ENCODE data around the gene GRHL1.

DNA sequence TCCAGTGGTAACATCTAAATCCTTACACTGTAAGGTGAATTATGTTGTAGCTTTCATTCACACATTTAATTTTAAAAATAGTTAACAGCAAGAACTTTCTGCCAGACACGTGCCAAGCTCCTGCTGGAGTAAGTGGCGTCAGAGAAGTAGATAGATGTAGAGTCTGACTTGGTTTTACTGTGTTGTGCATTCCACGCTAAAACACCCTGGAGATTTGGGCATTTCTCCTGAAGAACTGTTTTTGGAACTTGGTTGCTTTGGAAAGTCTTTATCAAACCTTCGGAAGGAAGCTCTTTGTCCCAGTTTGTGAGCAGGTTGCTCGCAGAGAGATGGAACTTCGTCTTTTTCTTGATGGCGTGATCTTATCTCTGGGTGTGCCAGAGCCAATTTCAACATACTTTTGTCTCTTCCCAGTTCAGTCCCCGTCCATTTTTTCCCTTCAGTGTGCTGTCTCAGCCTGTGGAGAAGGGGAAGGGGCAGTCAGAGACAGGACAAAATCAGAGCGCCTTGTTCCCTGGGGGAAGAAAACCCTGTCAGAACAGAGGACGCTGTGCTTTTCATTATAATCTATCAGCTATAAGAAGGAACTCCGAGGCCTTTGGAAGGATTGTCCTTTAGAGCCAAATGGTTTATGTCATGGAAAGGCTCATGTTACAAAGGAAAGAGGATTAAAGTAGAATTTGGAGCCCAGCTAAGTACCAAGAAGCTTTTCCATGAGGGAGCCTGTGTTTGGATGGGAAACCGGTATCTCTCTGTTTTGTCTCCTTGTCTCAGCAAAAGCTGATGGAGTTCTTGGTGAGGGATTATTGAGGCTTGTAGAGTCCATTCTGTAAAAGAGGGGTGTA, 18.9 kb downstream of the GRHL1 start:
- TF ChIP-seq EZH2 (IDR thresholded peaks at IDR 0.05; ENCODE audit: insufficient read depth, poor library complexity, severe bottlenecking) (no peak), EZH2phosphoT487 (IDR thresholded peaks at IDR 0.05; ENCODE audit: insufficient read depth, low read depth) (no peak)

All from GM23248 (cell line).